Measurements from ENCODE around the gene GRIK2.

GRCh38 chr6:101799531-101799930 is 406.0 kb downstream of the GRIK2 start:
- TF ChIP-seq CTCF (IDR thresholded peaks at IDR 0.05) (no peak), ZFX (IDR thresholded peaks at IDR 0.05; ENCODE audit: borderline replicate concordance) (no peak)
